Measurements from ENCODE around the gene SFPQ.
"Not testable (repeated sequence)": the region's sequence is repeated elsewhere in the genome, so short reads cannot be mapped to it uniquely, and the experiment has no call there.

- not testable (repeated sequence) for TF ChIP-seq YY1 (IDR thresholded peaks at IDR 0.05; ENCODE audit: insufficient read depth, insufficient read length); ZNF274 (IDR thresholded peaks at IDR 0.05; ENCODE audit: low read depth, low read length); SUZ12 (IDR thresholded peaks at IDR 0.05; ENCODE audit: extremely low read depth, insufficient read depth, insufficient read length)
Observed at GRCh38 chr1:35145892-35146549, 46.9 kb downstream of the SFPQ start.

All from NT2/D1 (cell line).